HG03342 (cell line): ENCODE measurements around the gene SLCO2A1.

ENCODE experiments used
- ATAC-seq: cut with Tn5 transposase; IDR thresholded peaks from one replicate; pipeline ENCODE4 v1.9.1; 2021; ENCODE audit warnings: mild to moderate bottlenecking, moderate library complexity; ENCODE audit not compliant: unreplicated experiment

SLCO2A1 gene

GRCh38 chr3:133915685-133916658 lies 113.8 kb downstream of the SLCO2A1 start:
- ATAC-seq = no peak

- ATAC-seq = no peak
Observed at GRCh38 chr3:133914839-133915600, 114.7 kb downstream of the SLCO2A1 start.

GRCh38 chr3:133910422-133910821 lies 119.3 kb downstream of the SLCO2A1 start:
- no peak for ATAC-seq

- ATAC-seq = no peak
Observed at GRCh38 chr3:133905376-133905775, 124.3 kb downstream of the SLCO2A1 start.

- ATAC-seq = no peak
Observed at GRCh38 chr3:133901847-133902246, 127.9 kb downstream of the SLCO2A1 start.

- ATAC-seq = no peak
Observed at GRCh38 chr3:133901083-133901482, 128.6 kb downstream of the SLCO2A1 start.

GRCh38 chr3:133899311-133899710 lies 130.4 kb downstream of the SLCO2A1 start:
- no peak for ATAC-seq

GRCh38 chr3:133897547-133897946 lies 132.2 kb downstream of the SLCO2A1 start:
- no peak for ATAC-seq

GRCh38 chr3:133896002-133896761 lies 133.5 kb downstream of the SLCO2A1 start:
- ATAC-seq = no peak

- ATAC-seq = peak; percentile 53
Observed at GRCh38 chr3:133895208-133896001, 134.3 kb downstream of the SLCO2A1 start, which contains the start of gene RAB6B. Gene RAB6B (minus strand): TSS chr3:133895882. CDS start chr3:133895466, 416 bp downstream.

- ATAC-seq = no peak
Observed at GRCh38 chr3:133894353-133895207, 135.1 kb downstream of the SLCO2A1 start.

- no peak for ATAC-seq
Observed at GRCh38 chr3:133893683-133894352, 135.9 kb downstream of the SLCO2A1 start.

GRCh38 chr3:133892541-133893231 lies 137.0 kb downstream of the SLCO2A1 start:
- no peak for ATAC-seq

GRCh38 chr3:133891662-133892378 lies 137.9 kb downstream of the SLCO2A1 start:
- ATAC-seq = no peak

GRCh38 chr3:133890972-133891644 lies 138.6 kb downstream of the SLCO2A1 start:
- ATAC-seq = no peak

GRCh38 chr3:133890037-133890436 lies 139.7 kb downstream of the SLCO2A1 start:
- ATAC-seq = no peak
